Fibroblast of lung (primary cell): ENCODE results near the gene PPP2R5D.

Experiments
- CTCF ChIP-seq, 2 donors: IDR thresholded peaks in 1 of 2; conservative IDR thresholded peaks in 1 of 2; 1 replicate in 1 of 2; 2 replicates in 1 of 2; pipeline ENCODE4 v1.5.1; 2011 to 2012; ENCODE audit warnings: low read length in 2 of 2, control low read depth in 1 of 2, inconsistent platforms in 1 of 2, low read depth in 1 of 2, mild to moderate bottlenecking in 1 of 2
- EZH2 ChIP-seq: IDR thresholded peaks from 2 replicates; pipeline ENCODE4 v1.5.1; 2012; ENCODE audit warnings: low read length, control low read depth, mild to moderate bottlenecking; ENCODE audit errors: missing control alignments

GRCh38 chr6:42987533-42988451, 3.4 kb downstream of the PPP2R5D start:
- TF ChIP-seq CTCF (conservative IDR thresholded peaks at IDR 0.05 in 1 of 2, IDR thresholded peaks at IDR 0.05 in 1 of 2; ENCODE audit: low read depth in 1 of 2, low read length in 2 of 2) (no peak), EZH2 (no peak)
